Measurements from ENCODE around the gene DAP.
"Not testable (repeated sequence)": the region's sequence is repeated elsewhere in the genome, so short reads cannot be mapped to it uniquely, and the experiment has no call there.

DAP gene, protein sequence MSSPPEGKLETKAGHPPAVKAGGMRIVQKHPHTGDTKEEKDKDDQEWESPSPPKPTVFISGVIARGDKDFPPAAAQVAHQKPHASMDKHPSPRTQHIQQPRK

GRCh38 chr5:10761185-10761932, at the start of gene DAP:
TSS of gene DAP (minus strand) at chr5:10761234. CDS start at chr5:10761068, 166 bp downstream.
- Histone ChIP-seq H3K27ac (peak within 1 kb of the TSS; percentile 82 to 97 (median 94)), H3K4me3 (peak within 1 kb of the TSS; percentile 55 to 93 (median 69))

- H3K27ac ChIP-seq: no peak overlapping the region
- no peak overlapping the region for H3K4me3 ChIP-seq
Observed at GRCh38 chr5:10808347-10809226, 47.6 kb upstream of the DAP start.

GRCh38 chr5:10801931-10802666, 41.1 kb upstream of the DAP start:
- no peak overlapping the region for H3K4me3 ChIP-seq
- H3K27ac ChIP-seq: no peak overlapping the region

DNA sequence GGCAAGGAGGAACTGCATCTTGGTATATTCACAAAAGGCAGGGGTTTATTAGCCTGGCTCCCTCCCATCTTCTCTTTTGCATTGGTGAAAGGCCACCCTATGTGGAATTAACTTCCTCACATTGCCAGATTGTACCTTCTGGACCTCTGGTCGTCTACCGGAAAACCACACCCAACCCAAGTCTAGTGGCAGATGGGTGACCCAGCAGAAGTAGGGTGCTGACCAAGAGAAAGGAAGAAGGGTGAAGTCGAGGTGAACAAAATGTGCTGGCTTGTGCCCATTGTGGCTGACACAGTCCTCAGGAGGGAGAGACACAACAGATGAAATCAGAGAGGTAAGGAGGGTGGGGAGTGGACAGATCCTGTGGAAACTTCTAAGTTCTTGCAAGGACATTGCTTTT, 39.8 kb upstream of the DAP start:
- no peak overlapping the region for H3K4me3 ChIP-seq

GRCh38 chr5:10797261-10797660, 36.2 kb upstream of the DAP start:
- Histone ChIP-seq H3K27ac (no peak overlapping the region), H3K4me3 (no peak overlapping the region)

More for the DNA sequence above, 39.8 kb upstream of the DAP start:
- no peak overlapping the region for H3K27ac ChIP-seq

DNA sequence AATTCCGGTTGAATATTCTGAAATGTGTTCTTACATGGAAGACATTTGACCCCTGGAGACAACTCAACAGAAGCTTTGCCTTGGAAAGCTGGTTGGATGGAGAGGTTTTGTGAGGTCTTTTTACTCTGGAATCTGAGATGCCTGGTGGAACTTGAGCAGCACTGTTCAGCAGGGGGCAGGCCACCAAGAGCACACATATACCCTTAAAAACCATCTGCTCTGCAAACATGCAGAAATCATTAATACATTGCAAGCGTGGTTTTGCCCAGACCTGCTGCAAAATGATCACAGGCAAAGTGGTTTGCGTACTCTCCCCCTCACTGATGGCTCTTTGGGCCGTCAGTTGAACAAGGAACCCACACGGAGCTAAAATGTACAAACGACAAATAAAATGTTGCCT, 32.8 kb upstream of the DAP start:
- no peak overlapping the region for H3K27ac ChIP-seq

DNA sequence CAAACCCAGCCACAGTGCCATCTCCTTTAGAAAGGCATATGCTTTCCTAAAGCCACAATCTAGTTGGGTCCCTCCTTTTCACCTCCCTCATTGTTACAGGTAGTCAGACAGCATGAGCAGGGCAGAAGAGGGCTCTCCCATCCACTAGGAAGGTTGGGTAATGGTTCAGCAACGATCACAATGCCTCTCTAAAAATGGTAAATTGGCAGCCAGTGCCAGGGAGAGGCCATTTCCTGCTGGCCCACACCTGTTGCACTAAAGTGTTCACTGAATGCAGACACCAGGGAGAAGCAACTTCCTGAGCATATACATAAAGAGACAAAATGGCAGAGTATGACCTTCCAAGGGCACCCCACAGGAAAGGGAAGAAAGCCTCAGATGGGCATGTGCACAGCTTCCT, 31.3 kb upstream of the DAP start:
- H3K4me3 ChIP-seq: no peak overlapping the region

More for the DNA sequence above, 32.8 kb upstream of the DAP start:
- no peak overlapping the region for H3K4me3 ChIP-seq

DNA sequence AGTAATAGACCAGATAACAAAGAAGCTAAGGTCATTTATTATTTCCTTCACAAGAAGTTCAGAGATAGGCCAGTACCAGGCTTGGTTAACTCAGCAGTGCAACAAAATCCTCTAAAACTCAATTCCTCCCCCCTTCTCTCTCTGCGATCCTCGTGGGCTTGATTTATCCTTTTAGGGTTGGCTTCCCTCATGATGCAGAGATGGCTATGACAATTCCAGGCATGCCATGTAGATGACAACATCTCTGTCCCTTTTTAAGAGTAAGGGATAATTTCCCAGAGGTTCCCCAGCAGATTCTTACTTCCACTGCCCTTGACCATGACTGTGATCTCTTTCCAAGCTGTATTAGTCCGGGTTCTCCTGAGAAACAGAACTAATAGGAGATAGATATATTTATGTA, 28.7 kb upstream of the DAP start:
- Histone ChIP-seq H3K4me3 (no peak overlapping the region), H3K27ac (no peak overlapping the region)

More for the DNA sequence above, 31.3 kb upstream of the DAP start:
- no peak overlapping the region for H3K27ac ChIP-seq

DNA sequence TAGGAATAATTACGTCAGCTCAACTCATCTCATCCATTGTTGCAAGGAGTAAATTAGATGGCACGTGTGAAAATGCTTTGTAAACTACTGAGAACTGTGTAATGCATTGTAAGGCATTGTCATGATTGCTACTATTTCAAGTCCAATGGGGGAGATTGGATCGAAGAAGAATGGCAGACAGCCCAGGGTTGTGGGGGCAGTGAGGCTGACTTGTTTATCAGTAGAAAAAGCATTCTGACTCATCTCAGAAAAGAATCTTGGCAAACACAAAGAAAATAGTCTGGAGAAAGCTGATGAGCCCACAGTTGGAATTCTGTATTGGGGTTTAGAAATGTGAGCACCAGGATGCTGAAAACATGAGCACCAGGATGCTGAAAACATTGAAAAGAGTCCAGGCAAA, 28.0 kb upstream of the DAP start:
- no peak overlapping the region for H3K4me3 ChIP-seq
- H3K27ac ChIP-seq: no peak overlapping the region

- Histone ChIP-seq H3K4me3 (no peak overlapping the region), H3K27ac (no peak overlapping the region)
Observed at GRCh38 chr5:10788358-10788757, 27.3 kb upstream of the DAP start.

- Histone ChIP-seq H3K27ac (no peak overlapping the region), H3K4me3 (no peak overlapping the region)
Observed at GRCh38 chr5:10786835-10787234, 25.8 kb upstream of the DAP start.

DNA sequence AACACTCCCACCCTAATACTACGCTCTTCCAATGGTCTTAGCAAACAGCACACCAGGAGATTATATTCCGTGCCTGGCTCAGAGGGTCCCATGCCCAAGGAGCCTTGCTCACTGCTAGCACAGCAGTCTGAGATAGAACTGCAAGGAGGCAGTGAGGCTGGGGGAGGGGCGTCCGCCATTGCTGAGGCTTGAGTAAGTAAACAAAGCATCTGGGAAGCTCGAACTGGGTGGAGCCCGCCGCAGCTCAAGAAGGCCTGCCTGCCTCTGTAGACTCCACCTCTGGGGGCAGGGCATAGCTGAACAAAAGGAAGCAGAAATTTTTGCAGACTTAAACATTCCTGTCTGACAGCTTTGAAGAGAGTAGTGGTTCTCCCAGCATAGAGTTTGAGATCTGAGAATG, 19.2 kb upstream of the DAP start:
- H3K4me3 ChIP-seq, H3K27ac ChIP-seq: not testable (repeated sequence)

- Histone ChIP-seq H3K27ac (no peak overlapping the region), H3K4me3 (no peak overlapping the region)
Observed at GRCh38 chr5:10779592-10779991, 18.6 kb upstream of the DAP start.

DNA sequence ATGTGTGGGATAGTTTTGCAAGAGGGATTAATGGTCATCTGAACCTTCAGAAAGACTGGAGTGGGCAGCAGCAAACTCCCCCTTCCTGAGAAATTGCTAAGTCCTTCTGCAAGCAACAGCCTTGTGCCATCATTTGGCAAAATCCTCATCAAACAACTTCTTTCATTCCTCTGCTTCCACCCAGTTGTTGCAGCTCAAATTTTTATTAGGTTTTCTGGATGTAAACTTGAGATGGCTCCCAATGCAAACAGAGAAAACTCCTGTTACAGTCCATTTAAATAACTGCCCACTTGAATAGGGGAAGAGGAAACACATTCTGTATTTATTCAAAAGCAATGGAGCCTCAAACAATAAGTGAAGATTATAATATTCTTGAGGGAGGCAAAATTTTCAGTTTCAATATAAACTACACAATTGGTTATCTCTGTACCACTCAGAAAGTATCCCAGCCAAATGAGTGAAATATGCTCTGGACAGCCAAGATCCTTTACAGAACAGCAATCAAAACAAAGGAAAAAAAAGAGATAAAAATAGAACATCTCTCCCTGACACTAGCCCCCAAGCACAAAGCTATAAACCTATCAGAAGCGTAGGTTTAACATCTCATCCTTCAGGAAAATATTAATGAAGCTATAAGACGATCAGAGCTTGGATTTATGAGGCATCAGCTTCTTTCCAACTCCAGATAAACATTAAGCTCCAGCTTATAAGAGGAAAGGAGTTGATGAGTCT, 17.3 kb upstream of the DAP start:
- no peak overlapping the region for H3K27ac ChIP-seq

GRCh38 chr5:10775646-10776045, 14.6 kb upstream of the DAP start:
- H3K27ac ChIP-seq: no peak overlapping the region
- no peak overlapping the region for H3K4me3 ChIP-seq

More for the DNA sequence above, 17.3 kb upstream of the DAP start:
- no peak overlapping the region for H3K4me3 ChIP-seq

DNA sequence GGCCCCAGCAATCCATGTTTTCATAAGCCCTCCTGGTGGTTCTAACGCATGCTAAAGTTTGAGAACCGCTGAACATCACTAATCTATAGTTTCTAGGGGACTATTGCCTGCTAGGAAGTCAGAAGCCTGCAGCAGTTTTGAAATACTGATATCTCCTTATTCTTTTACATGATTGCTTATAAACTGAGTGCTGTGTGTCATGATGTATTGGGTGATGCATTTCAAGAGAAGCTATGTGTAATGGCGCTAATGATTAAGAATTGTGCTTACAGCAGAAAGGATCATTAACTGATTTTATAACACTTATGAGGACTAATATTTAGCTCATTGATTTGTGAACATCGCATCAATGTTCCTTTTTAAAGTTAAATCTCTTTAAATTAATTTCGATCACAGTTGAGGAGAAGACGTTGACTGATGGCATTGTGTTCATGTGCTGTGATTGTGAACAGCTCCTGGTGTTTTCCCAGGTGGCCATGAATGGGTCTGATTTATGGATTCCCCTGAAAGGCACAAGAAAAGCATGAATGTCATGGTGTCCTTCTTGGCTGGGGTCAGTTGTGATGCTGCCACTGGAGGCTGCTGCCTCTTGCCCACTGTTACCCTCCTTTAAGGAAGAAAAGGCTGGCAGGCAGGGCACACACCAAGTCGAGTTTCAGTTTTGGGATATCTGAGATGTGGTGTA, 12.0 kb upstream of the DAP start:
- H3K27ac ChIP-seq: no peak overlapping the region
- H3K4me3 ChIP-seq: no peak overlapping the region

DNA sequence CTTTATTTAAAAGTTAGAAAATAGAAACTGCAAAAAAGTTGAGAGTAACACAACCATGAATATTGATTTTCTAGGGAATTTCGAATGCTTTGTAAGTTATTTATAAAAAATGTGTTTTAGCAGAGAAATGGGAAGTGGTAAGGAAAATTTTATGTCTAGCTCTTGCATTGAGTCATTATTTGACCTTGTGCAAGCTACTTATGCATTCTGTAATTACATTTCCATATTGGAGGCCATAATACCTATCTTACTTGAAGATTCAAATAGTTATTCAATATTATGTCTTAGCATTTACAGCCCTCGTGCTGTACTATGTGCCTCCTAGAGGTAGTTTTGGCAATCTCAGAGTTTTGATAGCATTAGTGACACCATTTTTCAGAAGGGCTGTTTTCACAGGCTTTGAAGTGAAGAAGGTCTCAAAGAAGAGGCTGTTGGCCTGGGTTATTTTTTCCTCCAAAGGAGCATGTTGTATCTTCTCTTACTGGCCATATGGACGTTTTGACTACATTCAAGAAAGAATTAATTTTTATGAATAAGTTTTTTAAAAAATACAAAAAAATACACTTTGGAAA, 7.4 kb upstream of the DAP start:
- Histone ChIP-seq H3K27ac (no peak overlapping the region), H3K4me3 (no peak overlapping the region)

GRCh38 chr5:10762776-10763500, 1.9 kb upstream of the DAP start:
- no peak overlapping the region for H3K4me3 ChIP-seq
- H3K27ac ChIP-seq: peak overlapping the region in 5 of 21 experiments; percentile 15 to 96 (median 37)
